ENCODE data around the gene SERINC2. TPM values are rescaled to one million over a fixed set of nuclear protein-coding genes. Genes with fewer than 3 reads are reported as not detected.

SERINC2 gene
- total RNA-seq, 1 donor from 2014 or later, result 30.4 TPM

DNA sequence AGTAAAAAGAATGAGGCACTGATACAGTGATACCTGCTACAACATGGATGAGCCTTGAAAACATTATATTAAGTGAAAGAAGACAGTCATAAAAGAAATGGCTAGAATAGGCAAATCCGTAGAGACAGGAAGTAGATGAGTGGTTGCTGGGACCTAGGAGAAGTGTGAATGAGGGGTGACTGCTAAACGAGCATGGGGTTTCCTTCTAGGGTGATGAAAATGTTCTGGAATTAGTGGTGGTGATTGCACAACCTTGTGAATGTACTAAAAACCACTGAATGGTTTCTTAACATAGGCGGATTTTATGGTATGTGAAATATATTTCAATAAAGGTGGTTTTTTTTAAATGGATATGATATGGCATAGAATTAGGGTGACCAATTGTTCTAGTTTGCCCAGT, 12.6 kb upstream of the SERINC2 start:
- DNase-seq (ENCODE audit: low read depth) (no peak), FAIRE-seq (no peak)
- H3K9me3 Mint-ChIP-seq (ENCODE audit: unreplicated experiment), result peaks cover 2% of the 10 kb centered on the region
- H3K36me3 ChIP-seq (ENCODE audit: insufficient read depth, low read length), result no peaks in the 10 kb centered on the region
- peaks cover 13% of the 10 kb centered on the region for H3K27me3 Mint-ChIP-seq (ENCODE audit: low read depth, unreplicated experiment)
- no peak overlapping the region for H3K27ac Mint-ChIP-seq (ENCODE audit: unreplicated experiment)
- no peaks in the 10 kb centered on the region for H4K20me1 ChIP-seq (ENCODE audit: insufficient read depth, low read length)
- H2AFZ ChIP-seq (ENCODE audit: low read depth, low read length), result no peak overlapping the region
- no peak overlapping the region for H3K9ac ChIP-seq (ENCODE audit: low read length)
- H3K4me2 ChIP-seq (ENCODE audit: low read length), result no peak overlapping the region
- peaks cover 10% of the 10 kb centered on the region for H3K4me1 Mint-ChIP-seq (ENCODE audit: low read depth, unreplicated experiment)
- no peaks in the 10 kb centered on the region for H3K27me3 ChIP-seq (ENCODE audit: insufficient read depth, low read length)
- TF ChIP-seq EZH2 (IDR thresholded peaks at IDR 0.05; ENCODE audit: insufficient read depth, low read length), result no peak
- TF ChIP-seq CTCF (IDR thresholded peaks at IDR 0.05; ENCODE audit: insufficient read depth, low read depth, low read length), result no peak
- no peak overlapping the region for H3K27ac ChIP-seq (ENCODE audit: low read depth, low read length)
- no peaks in the 10 kb centered on the region for H3K9me3 ChIP-seq (ENCODE audit: insufficient read depth, low read depth, low read length)
- H3K79me2 ChIP-seq (ENCODE audit: insufficient read depth, low read length), result no peaks in the 10 kb centered on the region
- no peak overlapping the region for H3K4me3 ChIP-seq (ENCODE audit: insufficient read depth, low read depth, low read length)
- no peaks in the 10 kb centered on the region for H3K36me3 Mint-ChIP-seq (ENCODE audit: low read depth, unreplicated experiment)
- H3K4me3 Mint-ChIP-seq (ENCODE audit: unreplicated experiment), result no peak overlapping the region
- H3K4me1 ChIP-seq (ENCODE audit: insufficient read depth, low read length), result peaks cover 16% of the 10 kb centered on the region

DNA sequence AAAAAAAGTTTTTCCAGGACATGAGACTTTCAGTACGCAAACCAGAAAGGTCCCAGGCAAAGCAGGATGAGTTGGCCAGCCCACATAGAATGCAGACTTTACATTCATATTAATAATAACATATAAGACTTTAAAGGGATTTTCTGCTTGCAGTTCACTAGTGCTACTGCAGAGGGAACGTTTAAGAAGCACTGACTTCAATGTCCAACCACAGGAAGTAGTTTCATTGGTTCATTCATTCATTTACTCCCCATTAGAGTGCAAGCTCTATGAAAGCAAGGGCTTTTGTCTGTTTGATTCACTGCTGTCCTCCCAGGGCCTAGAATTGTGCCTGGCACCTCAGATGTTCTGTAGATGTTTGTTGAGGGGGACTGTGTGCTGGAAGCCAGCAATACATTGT, 11.8 kb upstream of the SERINC2 start:
- H3K4me1 Mint-ChIP-seq (ENCODE audit: low read depth, unreplicated experiment), result peaks cover 10% of the 10 kb centered on the region
- FAIRE-seq, result no peak

More for the DNA sequence above, 11.8 kb upstream of the SERINC2 start:
- Histone ChIP-seq H2AFZ (ENCODE audit: low read depth, low read length) (no peak overlapping the region), H3K36me3 (ENCODE audit: insufficient read depth, low read length) (no peaks in the 10 kb centered on the region), H3K79me2 (ENCODE audit: insufficient read depth, low read length) (no peaks in the 10 kb centered on the region), H3K9me3 (ENCODE audit: insufficient read depth, low read depth, low read length) (no peaks in the 10 kb centered on the region), H3K4me3 (ENCODE audit: insufficient read depth, low read depth, low read length) (no peak overlapping the region), H3K27me3 (ENCODE audit: insufficient read depth, low read length) (no peaks in the 10 kb centered on the region), H3K9ac (ENCODE audit: low read length) (no peak overlapping the region), H3K4me1 (ENCODE audit: insufficient read depth, low read length) (peaks cover 16% of the 10 kb centered on the region), H4K20me1 (ENCODE audit: insufficient read depth, low read length) (no peaks in the 10 kb centered on the region), H3K27ac (ENCODE audit: low read depth, low read length) (no peak overlapping the region), H3K4me2 (ENCODE audit: low read length) (no peak overlapping the region)
- H3K27ac Mint-ChIP-seq (ENCODE audit: unreplicated experiment), result no peak overlapping the region
- H3K4me3 Mint-ChIP-seq (ENCODE audit: unreplicated experiment), result no peak overlapping the region
- H3K27me3 Mint-ChIP-seq (ENCODE audit: low read depth, unreplicated experiment), result peaks cover 10% of the 10 kb centered on the region
- no peaks in the 10 kb centered on the region for H3K36me3 Mint-ChIP-seq (ENCODE audit: low read depth, unreplicated experiment)
- no peak for DNase-seq (ENCODE audit: low read depth)
- TF ChIP-seq CTCF (IDR thresholded peaks at IDR 0.05; ENCODE audit: insufficient read depth, low read depth, low read length) (peak; percentile 5), EZH2 (IDR thresholded peaks at IDR 0.05; ENCODE audit: insufficient read depth, low read length) (no peak)
- peaks cover 2% of the 10 kb centered on the region for H3K9me3 Mint-ChIP-seq (ENCODE audit: unreplicated experiment)

All from astrocyte (in vitro differentiated cells and primary cell).